NCI-H2081 treated with DMSO at 0.1 percent for 48 hours (cell line): ENCODE data around the gene TRIP13.
A peak's percentile ranks its signal among the peaks of the same experiment; 100 is the strongest.
"Not testable (repeated sequence)": the region's sequence is repeated elsewhere in the genome, so short reads cannot be mapped to it uniquely, and the experiment has no call there.

ENCODE experiments used
- DNase-seq: peaks from one replicate; lab custom pipeline; 2025; lab: John Stamatoyannopoulos, UW

The TRIP13 gene

GRCh38 chr5:920321-920720 lies 27.6 kb downstream of the TRIP13 start:
- no peak for DNase-seq

- DNase-seq, result no peak
Observed at GRCh38 chr5:921456-922435, 29.1 kb downstream of the TRIP13 start.

GRCh38 chr5:922436-923280 lies 30.0 kb downstream of the TRIP13 start:
- DNase-seq, result no peak

GRCh38 chr5:923281-923873 lies 30.7 kb downstream of the TRIP13 start:
- DNase-seq, result peak; percentile 14

GRCh38 chr5:926417-927171 lies 33.9 kb downstream of the TRIP13 start:
- DNase-seq, result no peak

- DNase-seq, result no peak
Observed at GRCh38 chr5:927172-928015, 34.7 kb downstream of the TRIP13 start.

DNA sequence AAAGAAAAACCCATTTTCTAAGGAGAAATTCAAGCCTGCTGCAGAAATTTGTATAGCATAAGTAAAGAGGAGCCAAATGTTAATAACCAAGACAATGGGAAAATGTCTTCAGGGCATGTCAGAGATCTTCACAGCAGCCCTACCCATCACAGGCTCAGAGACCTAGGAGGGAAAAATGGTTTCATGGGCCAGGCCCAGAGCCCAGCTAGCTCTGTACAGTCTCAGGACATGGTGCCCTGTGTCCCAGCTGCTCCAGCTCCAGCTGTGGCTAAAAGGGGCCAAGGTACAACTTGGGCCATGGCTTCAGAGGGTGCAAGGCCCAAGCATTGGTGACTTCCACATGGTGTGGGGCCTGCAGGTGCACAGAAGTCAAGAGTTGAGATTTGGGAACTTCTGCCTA lies 36.5 kb downstream of the TRIP13 start:
- DNase-seq, result not testable (repeated sequence)

DNA sequence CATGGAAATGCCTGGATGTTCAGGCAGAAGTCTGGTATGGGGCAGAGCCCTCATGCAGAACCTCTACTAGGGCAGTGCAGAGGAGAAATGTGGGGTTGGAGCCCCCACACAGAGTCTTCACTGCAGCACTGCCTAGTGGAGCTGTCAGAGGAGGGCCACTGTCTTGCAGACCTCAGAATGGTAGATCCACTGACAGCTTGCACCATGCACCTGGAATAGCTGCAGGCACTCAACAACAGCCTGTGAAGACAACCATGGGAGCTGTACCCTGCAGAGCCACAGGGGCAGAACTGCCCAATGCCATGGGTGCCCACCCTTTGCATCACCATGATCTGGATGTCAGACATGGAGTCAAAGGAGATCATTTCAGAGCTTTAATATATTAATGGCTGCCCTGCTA lies 36.9 kb downstream of the TRIP13 start:
- no peak for DNase-seq

- DNase-seq, result no peak
Observed at GRCh38 chr5:930866-931265, 38.2 kb downstream of the TRIP13 start.

DNA sequence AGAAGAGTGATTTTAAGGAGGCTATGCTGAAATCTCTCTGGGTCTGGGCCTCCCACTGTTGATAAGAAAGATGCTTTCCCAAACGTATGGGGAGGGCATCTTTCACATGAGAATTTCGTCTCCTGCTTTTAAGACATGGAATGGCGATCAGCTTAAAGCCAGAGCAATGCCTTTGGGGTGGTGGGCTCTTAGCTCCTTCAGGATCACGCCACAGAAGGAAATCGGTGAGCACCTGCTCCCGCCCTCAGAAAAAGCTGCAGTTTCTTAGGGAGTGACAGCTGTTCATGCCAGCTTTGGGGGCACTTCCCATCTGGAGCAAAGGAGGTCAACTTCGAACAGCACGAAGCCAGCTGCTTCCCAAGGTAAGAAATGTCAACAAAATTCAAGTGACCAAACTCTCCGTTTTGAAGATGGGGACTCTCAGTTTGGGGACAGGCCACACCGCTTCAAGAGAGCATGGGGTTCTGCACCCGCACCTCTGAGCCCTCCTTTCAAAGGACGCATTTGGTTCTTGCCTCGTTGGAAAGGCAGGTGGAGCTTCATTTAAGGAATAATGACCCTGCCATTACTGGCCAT lies 39.0 kb downstream of the TRIP13 start:
- no peak for DNase-seq

DNA sequence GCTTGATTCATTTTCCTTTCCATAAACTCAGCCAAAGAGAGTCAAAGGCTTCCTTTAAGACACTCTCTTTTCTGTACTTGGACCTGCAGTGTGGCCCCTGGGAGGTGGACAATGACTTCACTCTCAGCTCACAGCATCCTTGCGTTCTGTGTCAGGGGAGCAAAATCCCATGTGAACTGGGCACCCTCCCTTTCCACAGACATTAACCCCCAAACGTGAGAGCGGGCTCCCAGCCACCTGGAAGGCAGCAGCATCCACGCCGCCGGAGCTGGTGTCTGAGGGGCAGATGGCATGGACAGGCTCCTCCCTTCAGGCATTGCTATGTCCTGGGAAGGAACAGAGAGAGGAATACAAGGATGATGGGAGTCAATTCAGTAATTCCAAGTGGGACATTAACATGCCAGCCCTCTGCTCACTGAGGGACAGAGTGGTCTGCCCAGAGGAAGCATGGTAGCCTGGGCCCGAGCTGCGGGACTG lies 39.5 kb downstream of the TRIP13 start:
- no peak for DNase-seq

DNA sequence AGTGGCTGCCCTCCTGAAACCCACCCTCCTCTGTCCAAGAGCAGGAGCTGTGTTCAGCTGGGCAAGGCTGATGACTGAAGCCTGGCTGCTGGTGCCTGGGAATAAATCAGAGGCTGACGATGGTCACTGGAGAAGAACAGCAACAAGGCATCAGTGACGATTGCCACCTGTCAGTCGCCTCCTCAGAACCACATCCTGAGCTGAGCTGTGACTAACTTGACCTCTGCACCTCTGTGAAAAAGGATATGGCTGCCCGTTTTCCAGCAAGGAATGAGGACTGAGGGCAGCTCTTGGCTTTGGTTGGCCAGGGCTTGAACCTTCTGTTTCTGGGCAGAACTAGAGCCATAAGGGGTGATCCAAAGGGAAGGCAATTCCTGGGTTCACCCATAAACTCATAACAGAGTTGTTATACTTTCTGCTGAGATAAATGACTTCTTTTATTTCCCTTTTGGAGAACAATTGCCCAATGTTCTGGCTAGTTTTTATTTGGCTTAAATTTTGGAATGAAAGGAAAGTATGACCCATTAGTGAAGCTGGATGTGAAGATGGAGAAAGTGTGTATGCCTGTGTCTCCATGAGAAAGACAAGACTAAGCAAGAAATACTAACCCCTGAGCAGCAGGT lies 40.1 kb downstream of the TRIP13 start:
- no peak for DNase-seq

DNA sequence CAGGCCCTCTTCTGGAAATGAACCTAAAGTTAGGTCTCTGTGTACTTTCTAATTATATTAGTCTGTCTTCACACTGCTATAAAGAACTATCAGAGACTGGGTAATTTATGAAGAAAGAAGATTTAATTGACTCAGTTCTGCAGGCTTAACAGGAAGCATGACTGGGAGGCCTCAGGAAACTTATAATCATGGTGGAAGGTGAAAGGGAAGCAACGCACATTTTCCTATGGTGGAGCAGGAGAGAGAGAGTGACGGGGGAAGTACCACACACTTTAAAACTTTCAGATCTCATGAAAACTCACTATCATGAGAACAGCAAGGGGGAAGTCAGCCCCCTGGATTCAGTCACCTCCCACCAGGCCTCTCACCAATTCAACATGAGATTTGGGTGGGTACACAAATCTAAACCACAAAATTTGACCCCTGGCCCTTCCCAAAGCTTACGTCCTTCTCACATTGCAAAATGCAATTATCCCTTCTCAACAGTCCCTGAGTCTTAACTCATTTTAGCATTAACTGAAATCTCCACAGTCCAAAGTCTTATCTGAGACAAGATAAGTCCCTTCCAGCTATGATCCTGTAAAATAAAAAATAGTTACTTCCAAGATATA lies 40.7 kb downstream of the TRIP13 start:
- no peak for DNase-seq

GRCh38 chr5:933951-934350 lies 41.3 kb downstream of the TRIP13 start:
- DNase-seq, result not testable (repeated sequence)

GRCh38 chr5:934381-934967 lies 41.8 kb downstream of the TRIP13 start:
- not testable (repeated sequence) for DNase-seq

DNA sequence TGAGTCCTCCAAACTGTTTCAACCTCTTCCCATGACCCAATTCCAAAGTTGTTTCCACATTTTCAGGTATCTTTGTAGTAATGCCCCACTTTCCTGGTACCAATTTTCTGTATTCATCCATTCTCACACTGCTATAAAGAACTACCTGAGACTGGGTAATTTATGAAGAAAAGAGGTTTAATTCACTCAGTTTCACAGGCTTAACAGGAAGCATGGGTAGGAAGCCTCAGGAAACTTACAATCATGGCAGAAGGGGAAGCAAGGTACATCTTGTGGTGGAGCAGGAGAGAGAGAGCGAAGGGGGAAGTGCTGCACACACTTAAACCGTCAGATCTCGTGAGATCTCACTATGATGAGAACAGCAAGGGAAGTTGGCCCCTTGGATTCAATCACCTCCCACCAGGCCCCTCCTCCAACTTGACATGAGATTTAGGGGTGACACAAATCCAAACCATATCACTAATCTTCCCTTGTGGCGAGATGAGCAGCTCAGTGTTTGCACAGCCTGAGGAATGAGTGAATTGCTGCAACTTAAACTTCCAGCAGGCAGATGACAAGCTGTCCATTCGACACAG lies 42.9 kb downstream of the TRIP13 start:
- DNase-seq, result no peak

DNA sequence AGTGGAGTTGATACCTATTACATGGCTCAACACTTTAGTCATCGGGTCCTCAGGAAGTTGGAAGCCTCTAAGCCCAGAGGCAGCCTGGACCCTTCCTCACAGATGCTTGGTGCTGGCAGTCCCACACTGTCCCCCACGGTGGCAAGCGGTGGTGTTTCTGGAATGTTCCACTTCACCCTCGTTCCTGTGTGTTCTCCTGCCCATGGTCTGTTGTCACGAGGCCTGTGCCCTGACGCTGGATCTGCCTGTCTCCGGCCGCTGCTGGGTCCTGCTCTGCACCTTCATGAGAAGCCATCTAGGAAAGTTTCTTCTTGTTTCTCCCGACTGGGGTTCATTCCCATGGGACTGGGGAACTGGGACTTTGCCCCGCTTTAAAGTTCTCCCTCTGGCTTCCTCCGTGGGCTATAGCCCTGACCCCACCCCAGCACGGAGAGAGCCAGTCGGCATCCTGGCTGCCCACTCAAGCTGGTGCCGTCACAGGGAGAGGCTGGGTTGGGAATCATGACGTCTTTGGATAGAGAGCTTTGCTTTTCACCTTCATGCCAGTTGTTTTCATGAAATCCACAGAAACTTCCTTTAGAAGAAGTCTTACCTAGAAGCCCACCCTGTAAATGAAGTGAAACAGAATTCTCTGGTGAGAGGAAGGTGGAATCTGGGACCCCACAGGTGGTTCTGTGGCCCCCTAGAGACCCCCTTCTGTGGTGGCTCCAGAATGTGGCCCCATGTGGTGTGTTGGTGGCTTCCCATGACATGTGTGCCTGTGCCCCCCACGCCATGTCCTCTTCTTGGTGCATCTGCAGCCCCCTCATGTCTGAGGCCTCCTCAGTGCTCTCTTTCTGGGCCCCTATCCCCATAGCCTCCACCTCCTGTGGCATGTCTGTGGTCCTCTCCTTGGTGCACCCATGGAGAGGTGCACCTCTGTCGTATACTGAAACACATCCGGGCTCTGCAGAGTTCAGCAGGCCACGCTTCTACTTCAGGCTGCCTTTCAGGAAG lies 43.8 kb downstream of the TRIP13 start:
- DNase-seq, result no peak
